ENCODE data around the gene CDH4.

The CDH4 gene

DNA sequence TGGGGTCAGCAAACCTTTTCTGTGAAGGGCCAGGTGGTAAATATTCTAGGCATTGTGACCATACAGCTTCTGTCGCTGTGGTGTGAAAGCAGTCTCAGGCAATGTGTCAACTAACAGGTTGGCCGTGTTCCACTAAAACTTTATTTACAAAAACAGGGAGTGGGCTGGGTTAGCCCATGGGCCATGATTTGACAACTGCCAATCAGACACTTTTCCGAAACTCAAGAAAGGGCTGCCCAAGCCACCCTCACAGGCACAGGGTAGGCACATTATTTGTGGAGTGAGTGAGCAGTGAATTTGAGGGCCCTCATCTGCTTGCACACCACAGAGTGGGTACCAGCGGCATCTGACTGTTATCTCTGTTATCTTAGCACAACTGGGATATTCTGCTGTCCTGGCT is 523.4 kb downstream of the CDH4 start:
- in situ Hi-C loops (cut with MboI; ENCODE audit: low sequenced_read_pairs, unreplicated experiment), result no loop called here
- TF ChIP-seq, protein P1, sequence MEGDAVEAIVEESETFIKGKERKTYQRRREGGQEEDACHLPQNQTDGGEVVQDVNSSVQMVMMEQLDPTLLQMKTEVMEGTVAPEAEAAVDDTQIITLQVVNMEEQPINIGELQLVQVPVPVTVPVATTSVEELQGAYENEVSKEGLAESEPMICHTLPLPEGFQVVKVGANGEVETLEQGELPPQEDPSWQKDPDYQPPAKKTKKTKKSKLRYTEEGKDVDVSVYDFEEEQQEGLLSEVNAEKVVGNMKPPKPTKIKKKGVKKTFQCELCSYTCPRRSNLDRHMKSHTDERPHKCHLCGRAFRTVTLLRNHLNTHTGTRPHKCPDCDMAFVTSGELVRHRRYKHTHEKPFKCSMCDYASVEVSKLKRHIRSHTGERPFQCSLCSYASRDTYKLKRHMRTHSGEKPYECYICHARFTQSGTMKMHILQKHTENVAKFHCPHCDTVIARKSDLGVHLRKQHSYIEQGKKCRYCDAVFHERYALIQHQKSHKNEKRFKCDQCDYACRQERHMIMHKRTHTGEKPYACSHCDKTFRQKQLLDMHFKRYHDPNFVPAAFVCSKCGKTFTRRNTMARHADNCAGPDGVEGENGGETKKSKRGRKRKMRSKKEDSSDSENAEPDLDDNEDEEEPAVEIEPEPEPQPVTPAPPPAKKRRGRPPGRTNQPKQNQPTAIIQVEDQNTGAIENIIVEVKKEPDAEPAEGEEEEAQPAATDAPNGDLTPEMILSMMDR (IDR thresholded peaks at IDR 0.05; ENCODE audit: borderline replicate concordance, control extremely low read depth, extremely low read depth, insufficient read depth, missing control alignments), result no peak
- DNase-seq (ENCODE audit: low spot score), result no peak

- in situ Hi-C loops (cut with MboI; ENCODE audit: low sequenced_read_pairs, unreplicated experiment), result no loop called here
- TF ChIP-seq, protein P1 (IDR thresholded peaks at IDR 0.05; ENCODE audit: borderline replicate concordance, control extremely low read depth, extremely low read depth, insufficient read depth, missing control alignments), result no peak
- no peak for DNase-seq (ENCODE audit: low spot score)
Observed at GRCh38 chr20:61776491-61777075, 524.5 kb downstream of the CDH4 start.

GRCh38 chr20:61777773-61778494 is 525.9 kb downstream of the CDH4 start:
- in situ Hi-C loops (cut with MboI; ENCODE audit: low sequenced_read_pairs, unreplicated experiment), result no loop called here
- TF ChIP-seq, protein P1 (IDR thresholded peaks at IDR 0.05; ENCODE audit: borderline replicate concordance, control extremely low read depth, extremely low read depth, insufficient read depth, missing control alignments), result no peak
- DNase-seq (ENCODE audit: low spot score), result no peak

GRCh38 chr20:61778495-61778863 is 526.4 kb downstream of the CDH4 start:
- DNase-seq (ENCODE audit: low spot score), result no peak
- in situ Hi-C loops (cut with MboI; ENCODE audit: low sequenced_read_pairs, unreplicated experiment), result no loop called here
- TF ChIP-seq, protein P1 (IDR thresholded peaks at IDR 0.05; ENCODE audit: borderline replicate concordance, control extremely low read depth, extremely low read depth, insufficient read depth, missing control alignments), result no peak

DNA sequence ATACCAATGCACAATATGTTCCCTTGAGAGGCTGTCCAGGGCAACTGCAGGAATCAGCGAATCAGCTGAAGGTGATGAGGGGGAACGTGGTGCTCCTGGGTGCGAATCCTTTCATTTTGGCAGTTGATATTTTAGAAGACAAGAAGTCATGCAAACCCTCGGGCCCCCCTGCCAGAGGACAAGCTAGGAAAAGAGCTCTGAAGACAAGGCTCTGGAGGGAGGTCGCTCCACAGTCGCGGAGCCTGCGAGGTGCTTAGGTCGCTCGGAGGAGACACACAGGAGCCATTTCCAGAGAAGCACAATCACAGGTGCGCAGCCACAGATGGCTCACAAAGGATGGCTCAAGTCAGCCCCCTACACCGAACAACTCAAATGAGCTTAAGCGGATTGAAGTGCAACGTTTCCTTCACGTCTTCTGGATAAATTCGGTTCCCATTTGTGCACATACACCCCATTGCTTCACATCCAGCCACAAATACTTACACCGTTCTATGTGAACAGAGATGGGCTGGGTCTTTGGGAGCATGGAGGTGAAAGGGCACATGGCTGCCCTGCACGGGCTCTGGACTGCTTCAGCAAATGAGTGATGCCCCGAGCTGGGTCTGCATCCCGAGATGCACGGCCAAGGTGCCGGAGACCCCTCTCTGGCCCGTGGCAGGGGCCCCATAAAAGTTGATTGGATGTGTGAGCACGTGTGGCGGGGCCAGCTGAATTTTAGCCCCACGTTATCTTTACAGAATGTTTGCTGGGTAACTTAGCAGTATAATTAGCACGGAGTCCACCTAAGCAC is 527.3 kb downstream of the CDH4 start:
- DNase-seq (ENCODE audit: low spot score), result no peak
- TF ChIP-seq, protein P1 (IDR thresholded peaks at IDR 0.05; ENCODE audit: borderline replicate concordance, control extremely low read depth, extremely low read depth, insufficient read depth, missing control alignments), result no peak
- in situ Hi-C loops (cut with MboI; ENCODE audit: low sequenced_read_pairs, unreplicated experiment), result no loop called here

DNA sequence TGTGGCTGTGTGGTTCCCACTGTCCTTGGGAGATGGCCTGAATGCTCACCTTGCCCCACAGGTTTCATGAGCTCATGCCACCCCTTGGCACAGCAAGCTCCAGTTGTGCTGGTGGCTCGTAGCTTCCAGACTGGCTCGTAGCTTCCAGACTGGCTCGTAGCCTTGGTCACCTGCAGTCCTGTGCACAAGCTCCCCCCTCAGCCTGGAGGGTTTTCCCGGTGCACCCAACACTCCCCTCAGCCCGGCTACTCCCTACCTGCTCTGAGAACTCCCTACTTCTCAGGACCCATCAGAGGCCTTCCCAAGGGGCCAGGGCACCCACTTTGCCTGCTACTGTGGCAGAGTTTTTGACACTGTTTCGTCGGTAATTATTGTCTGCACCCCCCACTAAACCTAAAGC is 528.0 kb downstream of the CDH4 start:
- no peak for DNase-seq (ENCODE audit: low spot score)
- TF ChIP-seq, protein P1 (IDR thresholded peaks at IDR 0.05; ENCODE audit: borderline replicate concordance, control extremely low read depth, extremely low read depth, insufficient read depth, missing control alignments), result no peak
- in situ Hi-C loops (cut with MboI; ENCODE audit: low sequenced_read_pairs, unreplicated experiment), result no loop called here
